Forelimb muscle (tissue), 1 donor: ENCODE measurements around the gene MYOZ3. TPM values are rescaled to one million over a fixed set of nuclear protein-coding genes. Genes with fewer than 3 reads are reported as not detected.

ENCODE experiments used
- DNase-seq: peaks from one replicate; pipeline ENCODE4 v3.0.0-alpha.2; 2013; ENCODE audit warnings: low read depth
- polyA plus RNA-seq: library from polyadenylated mRNA; unstranded; fragments of 120-200 nt; gene quantifications from one replicate; pipeline ENCODE4 v1.2.1, GENCODE V29; 2013; ENCODE audit not compliant: insufficient read length

MYOZ3 gene
- polyA plus RNA-seq, 1 donor, result 13.7 TPM

GRCh38 chr5:150627731-150628545 lies 33.1 kb upstream of the MYOZ3 start:
- no peak for DNase-seq

GRCh38 chr5:150628936-150629485 lies 32.0 kb upstream of the MYOZ3 start:
- no peak for DNase-seq

DNA sequence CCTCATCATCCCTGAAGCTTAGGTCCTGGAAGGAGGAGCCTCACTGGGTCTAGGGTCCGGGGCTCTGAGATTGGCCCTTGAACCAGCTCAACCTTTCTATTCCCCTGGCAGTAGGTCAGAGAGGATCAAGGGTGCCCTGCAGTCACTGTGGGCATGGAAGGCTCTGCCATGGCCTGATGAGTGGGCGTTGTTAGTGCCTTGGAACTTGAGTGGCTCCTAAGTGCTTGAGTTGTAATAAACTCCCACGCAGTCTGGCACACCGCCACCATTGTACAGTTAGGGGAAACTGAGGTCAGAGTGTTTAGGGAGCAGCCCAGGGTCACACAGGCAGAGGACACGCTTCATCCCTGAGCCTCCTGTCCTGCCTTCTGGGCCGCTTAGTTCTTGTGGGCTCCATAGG lies 31.0 kb upstream of the MYOZ3 start:
- DNase-seq, result no peak

GRCh38 chr5:150630461-150631325 lies 30.4 kb upstream of the MYOZ3 start:
- DNase-seq, result no peak

DNA sequence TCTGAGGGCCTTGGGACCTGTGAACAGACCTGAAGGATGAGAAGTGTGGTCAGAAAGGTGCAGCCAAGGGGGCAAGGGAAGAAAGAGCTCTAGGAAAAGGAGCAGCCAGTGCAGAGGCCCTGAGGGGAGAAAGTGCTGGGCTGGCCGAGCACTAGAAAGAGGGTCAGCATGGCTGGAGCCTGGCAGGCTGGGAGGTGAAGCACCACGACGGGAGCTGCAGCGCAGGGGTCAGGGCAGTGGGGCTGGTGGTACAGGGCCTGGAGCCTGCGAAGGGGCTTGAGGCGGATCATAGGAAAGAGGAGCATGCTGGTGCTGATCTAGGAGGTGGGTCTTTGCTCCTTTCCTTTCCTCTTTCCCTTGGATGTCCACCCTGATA lies 29.7 kb upstream of the MYOZ3 start:
- no peak for DNase-seq

DNA sequence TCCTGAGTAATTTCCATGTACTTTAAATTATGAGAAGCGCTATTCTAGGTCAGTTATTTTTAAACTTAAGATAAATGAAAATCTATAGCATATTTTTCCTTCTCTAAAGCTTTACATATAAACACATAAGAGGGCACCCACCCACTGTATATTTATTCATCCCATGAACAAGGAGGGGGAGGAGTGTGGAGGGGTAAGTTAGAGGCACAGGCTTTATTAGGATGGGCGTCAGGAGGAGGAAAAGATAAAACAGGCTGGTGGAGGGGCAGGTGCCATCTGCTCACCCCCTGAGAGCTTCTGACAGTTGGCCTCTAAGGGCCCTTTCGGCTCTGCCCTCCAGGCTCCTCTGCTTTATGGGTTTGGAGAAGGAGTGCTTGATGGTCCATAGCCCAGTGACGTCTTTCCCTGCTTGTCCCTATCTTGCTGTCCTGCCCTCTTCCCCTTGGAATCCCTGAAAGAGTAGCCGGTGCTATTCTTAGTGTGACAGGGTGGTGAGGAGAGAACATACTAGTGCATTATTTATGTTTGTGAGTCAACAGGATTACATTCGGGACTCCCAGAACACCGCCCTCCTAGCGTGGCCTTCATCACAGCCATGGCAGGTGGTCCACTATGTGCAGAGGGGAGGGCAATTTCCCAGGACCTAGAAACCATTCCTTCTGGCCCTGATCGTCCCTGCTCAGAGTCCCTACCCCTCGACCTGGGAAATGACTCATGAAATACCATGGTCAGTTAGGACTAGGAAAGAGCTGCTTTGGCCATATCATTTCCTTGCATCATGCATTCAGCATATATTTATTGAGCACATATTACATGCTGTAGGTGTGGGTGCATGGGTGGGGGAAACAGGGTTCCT lies 28.5 kb upstream of the MYOZ3 start:
- DNase-seq, result no peak

DNA sequence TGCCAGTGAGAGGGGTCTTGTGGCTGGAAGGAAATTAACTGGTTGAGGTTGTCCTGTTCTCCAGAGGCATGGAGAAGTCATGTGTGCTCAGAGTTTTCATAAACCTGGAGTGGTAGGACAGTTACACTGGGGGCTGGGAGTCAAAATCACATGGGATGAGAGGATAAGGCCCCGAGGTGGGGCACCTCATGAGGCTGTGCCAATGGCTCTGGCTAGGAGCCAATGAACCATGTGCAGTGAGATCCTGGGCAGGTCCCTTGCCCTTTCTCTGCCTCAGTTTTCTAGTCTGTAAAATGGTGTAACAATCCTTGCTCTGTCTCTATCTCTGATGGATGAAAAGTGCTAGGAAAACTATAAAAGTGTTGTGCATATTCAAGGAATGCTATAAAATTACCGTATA lies 27.6 kb upstream of the MYOZ3 start:
- DNase-seq, result no peak

DNA sequence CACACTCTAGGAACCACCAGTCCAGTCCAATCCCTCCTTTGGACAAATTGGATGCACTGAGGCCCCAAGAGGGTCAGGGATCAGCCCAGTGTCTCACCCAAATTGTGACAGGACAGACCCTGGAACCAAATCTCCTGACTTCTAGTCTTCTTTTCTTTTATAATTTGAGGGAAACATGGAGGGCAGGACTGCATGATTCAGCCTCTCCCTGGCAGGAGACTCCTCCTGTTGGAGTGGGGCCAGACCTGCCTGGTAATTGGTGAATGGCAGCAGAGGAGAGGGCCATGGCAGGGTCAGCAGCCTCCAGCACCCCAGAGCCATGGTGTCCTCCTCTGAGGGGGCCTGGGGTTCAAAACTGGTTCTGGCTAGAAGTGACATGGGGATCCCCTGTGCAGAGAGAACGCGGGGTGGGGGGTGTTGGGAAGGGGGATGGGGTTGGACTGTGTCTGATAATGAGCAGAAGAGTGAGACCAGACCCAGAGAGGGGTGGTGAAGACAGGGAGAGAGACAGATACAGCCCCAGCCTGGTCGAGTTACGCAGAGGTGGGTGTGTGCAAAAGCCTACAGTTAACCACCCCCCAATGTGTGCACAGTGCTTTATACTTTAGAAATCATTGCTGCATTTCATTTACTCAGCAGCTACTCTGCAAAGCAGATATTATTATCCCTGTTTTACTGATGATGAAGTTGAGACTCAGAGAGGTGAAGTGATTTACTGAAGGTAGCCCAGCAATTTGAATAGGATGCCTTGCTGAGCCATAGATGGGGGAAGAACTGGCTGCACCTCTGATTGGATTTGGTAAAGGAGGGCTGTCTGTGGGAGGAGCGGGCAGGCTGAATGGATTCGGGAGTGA lies 24.4 kb upstream of the MYOZ3 start:
- DNase-seq, result no peak

DNA sequence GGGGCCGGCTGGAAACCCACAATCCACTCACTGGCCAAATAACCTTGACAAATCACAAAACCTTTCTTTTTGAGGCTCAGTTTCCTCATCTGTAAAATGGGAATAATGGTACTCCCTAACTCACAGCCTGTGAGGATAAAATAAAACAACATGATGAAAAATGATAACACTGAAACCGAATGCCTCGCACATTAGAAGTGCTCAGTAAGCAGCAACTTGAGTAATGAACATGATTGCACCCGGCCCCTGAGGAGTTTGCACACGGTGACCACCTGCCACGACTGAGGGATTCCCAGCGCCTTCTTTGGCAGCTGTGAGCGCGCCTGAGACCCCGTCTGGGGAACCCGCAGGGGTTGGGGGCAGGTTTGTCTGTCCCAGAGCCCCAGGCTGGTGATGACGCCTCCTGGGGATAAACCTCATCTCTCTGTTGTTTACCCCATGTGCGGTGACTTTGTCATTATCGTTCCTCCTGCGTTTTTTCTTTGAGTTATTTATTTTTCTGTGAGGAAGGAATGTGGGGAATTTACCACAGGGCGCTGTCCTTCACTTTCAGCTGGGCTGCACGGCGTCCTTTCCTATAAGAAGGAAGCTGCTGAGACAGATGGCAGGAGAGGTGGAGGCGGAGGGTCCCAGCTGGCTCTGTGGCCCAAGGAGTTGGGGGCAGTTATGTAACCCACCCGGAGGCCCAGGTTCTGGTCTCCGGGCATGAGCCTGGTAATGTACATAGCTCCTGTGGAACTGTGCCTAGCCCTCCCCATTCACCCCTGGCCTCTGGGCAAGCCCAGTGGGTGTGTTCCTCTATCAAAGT lies 23.6 kb upstream of the MYOZ3 start:
- DNase-seq, result no peak

- no peak for DNase-seq
These were observed 23.0 kb upstream of the MYOZ3 start for GRCh38 chr5:150638053-150638444.

DNA sequence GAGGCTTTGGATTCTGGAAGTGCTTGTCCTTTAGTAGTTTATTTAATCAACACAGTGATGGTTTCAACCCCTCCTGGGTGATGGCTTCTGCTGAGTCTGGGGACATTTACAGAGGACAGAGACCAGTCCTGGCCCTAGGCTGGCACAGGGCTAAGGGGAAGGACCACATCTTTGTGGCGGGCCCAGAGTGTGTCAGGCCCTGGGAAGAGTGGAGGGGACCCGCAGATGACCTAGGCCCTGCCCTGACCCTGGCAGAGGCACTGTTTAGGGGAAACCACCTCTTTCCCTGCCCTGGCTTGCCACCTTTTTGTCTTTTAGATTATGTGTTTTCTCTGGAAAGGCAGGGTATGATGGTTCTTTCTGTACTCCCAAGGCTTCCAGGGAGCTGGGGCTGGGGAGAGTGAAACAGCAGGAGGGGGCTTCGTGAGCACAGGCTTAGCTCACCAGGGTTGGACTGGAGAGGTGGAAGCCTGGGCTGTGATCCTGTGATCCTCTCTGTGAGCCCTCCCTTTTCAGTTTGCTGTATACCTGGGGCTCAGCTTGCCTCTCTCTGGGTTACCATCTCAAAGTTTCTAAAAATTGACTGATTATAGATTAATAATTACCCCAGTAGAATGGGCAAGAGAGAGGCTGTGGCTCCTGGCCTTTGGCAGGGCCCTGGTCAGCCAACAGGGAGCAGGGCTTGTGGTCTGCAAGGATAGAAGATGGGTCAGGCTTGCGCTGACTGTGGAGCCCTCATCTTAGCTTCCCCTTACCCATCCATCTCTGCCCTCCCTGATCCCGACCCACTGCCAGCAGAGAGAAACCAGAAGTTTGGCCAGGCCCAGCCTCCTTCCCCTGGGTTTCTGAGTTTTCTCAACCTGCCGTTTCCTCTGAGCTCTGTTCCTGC lies 22.3 kb upstream of the MYOZ3 start:
- no peak for DNase-seq

DNA sequence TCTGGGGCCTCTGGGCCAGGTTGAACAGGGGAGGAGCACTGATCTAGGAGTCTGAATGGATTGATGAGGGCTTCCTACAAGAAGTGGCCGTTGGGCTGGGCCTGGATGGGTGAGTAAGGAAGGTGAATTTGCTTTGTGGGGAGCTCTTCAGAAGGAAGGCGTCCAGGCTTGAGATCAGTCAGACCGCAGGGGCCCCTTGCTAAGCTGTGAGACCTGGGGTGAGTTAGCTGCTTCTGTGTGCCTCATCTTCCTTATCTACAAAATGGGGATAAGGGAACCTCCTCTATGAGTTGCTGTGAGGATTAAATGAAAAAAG lies 21.7 kb upstream of the MYOZ3 start:
- DNase-seq, result no peak

- no peak for DNase-seq
These were observed 21.3 kb upstream of the MYOZ3 start for GRCh38 chr5:150639751-150640150.

DNA sequence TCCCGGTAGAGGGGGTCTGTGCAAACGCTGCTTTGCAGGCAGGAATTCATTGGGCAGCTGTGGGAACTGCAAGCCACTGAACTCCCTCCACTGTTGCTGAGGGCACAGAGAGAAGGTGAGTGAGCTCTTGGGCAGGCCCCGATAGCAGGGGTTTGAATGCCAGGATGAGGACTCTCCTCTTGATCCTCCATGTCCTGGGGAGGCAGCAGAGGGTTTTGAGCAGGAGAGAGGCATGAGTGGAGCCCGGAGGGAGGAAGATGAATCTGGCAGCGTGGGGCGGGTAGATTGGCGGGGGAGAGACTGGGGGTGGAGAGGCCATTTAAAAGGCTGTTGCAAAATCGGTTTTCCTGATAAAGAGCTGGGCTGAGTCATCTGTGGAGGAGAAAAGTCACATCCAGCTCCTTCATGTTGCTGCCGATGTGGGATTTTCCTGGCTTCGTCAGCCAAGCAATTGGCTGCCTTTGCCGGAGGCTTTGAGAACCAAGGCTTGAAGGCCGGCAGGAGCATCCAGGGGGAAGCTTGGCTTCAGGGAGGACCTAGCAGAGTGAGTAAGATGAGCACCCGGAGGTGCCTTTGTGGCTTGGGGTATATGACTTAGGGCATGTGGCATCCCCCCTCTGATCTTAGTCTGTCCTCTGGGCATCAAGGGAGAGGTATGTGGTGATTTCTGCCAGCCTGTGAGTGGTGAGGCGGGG lies 20.6 kb upstream of the MYOZ3 start, which contains the start of gene SYNPO:
Gene SYNPO, plus strand, starts transcription at position 350 of the 695 bp plus-strand sequence. CDS start 7,616 bp downstream, outside the sequence.
- DNase-seq, result peak; percentile 71

DNA sequence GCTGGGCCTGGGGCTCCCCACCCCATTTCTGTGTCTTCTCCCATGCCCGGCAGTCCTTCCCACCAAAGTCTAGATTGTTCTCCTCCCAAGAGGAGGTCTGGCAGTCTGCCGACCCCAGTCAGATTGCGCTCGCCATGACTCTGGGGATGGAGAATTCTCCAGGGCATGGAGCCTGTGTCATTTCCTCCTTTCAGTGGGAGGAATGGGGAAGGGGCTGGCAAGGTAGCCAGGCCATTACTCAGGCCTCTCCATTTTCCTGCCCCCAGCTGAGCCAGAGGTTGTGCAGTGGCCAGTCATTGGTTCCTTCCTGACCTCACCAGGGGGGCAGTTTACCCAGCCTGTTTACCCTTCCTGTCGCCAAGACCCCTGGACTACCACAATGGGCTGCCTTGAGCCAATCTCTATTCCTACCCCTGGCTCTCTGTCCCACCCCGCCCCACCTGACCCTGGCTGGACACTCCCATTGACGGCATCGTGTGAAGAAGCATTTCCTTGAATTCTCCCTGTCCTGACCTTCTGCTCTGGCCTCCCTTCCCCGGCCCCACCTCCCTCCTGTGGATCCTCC lies 20.0 kb upstream of the MYOZ3 start:
- no peak for DNase-seq

GRCh38 chr5:150641824-150642566 lies 19.1 kb upstream of the MYOZ3 start:
- no peak for DNase-seq

GRCh38 chr5:150642567-150642927 lies 18.5 kb upstream of the MYOZ3 start:
- no peak for DNase-seq
